H1 (cell line): ENCODE measurements around the gene ZNF429. TPM values are rescaled to one million over a fixed set of nuclear protein-coding genes. Genes with fewer than 3 reads are reported as not detected.
A peak's percentile ranks its signal among the peaks of the same experiment; 100 is the strongest.

Experiments used
- CTCF ChIA-PET: fragments of 300-600 bp; sonication (Branson Sonifier 250); formaldehyde crosslinking; loops from one replicate; lab custom pipeline; 2021; ENCODE audit not compliant: partially characterized antibody; lab: Charles Lee
- POLR2A ChIA-PET: fragments of 300-600 bp; sonication (Branson Sonifier 250); formaldehyde crosslinking; loops from one replicate; lab custom pipeline; 2021; ENCODE audit warnings: inconsistent platforms; ENCODE audit not compliant: partially characterized antibody; lab: Charles Lee
- DNase-seq, 2 experiments: peaks; one replicate each; pipeline versions ENCODE4 v3.0.0 to v3.0.0-alpha.2; 2010 to 2022; ENCODE audit warnings: low spot score in 2 of 2, low read depth in 1 of 2, mixed read lengths in 1 of 2
- FAIRE-seq: peaks from 2 replicates; lab custom pipeline; 2011; peaks lifted over from hg19 to GRCh38; lab: Jason Lieb, UNC
- H2AFZ ChIP-seq: 2 replicates; pipeline ENCODE4 v1.8.1; 2012; ENCODE audit warnings: low read length, inconsistent platforms
- H2AK5ac ChIP-seq: 2 replicates; pipeline ENCODE4 v1.6.1; 2013; ENCODE audit warnings: low read depth, low read length
- H2BK120ac ChIP-seq: replicated peaks from 2 replicates; pipeline ENCODE3; 2013; ENCODE audit warnings: low read depth, low read length, inconsistent platforms
- H2BK12ac ChIP-seq: 2 replicates; pipeline ENCODE4 v1.6.1; 2013; ENCODE audit warnings: low read depth, low read length
- H2BK15ac ChIP-seq: 2 replicates; pipeline ENCODE4 v1.6.1; 2013; ENCODE audit warnings: low read length
- H2BK20ac ChIP-seq: 2 replicates; pipeline ENCODE4 v1.6.1; 2013; ENCODE audit warnings: low read length
- H2BK5ac ChIP-seq: 2 replicates; pipeline ENCODE4 v1.6.1; 2013; ENCODE audit warnings: low read depth, low read length
- H3K14ac ChIP-seq: 2 replicates; pipeline ENCODE4 v1.6.1; 2013; ENCODE audit warnings: inconsistent platforms; ENCODE audit not compliant: insufficient read length
- H3K18ac ChIP-seq: 2 replicates; pipeline ENCODE4 v1.6.1; 2013; ENCODE audit warnings: low read length; ENCODE audit errors: extremely low read depth
- H3K23ac ChIP-seq: 2 replicates; pipeline ENCODE4 v1.6.1; 2013; ENCODE audit warnings: inconsistent platforms; ENCODE audit not compliant: insufficient read length
- H3K23me2 ChIP-seq: 2 replicates; pipeline ENCODE4 v1.6.1; 2013; ENCODE audit warnings: low read depth, low read length
- H3K27ac ChIP-seq: 2 replicates; pipeline ENCODE4 v1.6.1; 2011; ENCODE audit warnings: low read depth, low read length, inconsistent platforms
- H3K27me3 ChIP-seq, 4 experiments: replicated peaks in 1 of 4; 1 replicate in 1 of 4; 2 replicates in 3 of 4; pipeline versions ENCODE4 v1.6.1 to v1.8.1; 2011 to 2013; ENCODE audit warnings: low read length in 3 of 4, mild to moderate bottlenecking in 3 of 4, inconsistent platforms in 2 of 4, mixed read lengths in 2 of 4, moderate library complexity in 1 of 4; ENCODE audit not compliant: control insufficient read depth in 3 of 4, insufficient read depth in 3 of 4; ENCODE audit errors: extremely low read depth in 1 of 4
- H3K36me3 ChIP-seq, 4 experiments: 2 replicates each; pipeline versions ENCODE4 v1.6.1 to v1.8.1; 2011 to 2013; ENCODE audit warnings: mild to moderate bottlenecking in 4 of 4, low read length in 3 of 4, moderate library complexity in 2 of 4, control low read depth in 1 of 4, inconsistent platforms in 1 of 4; ENCODE audit not compliant: insufficient read depth in 4 of 4, control insufficient read depth in 2 of 4
- H3K4ac ChIP-seq: replicated peaks from 2 replicates; pipeline ENCODE3; 2013; ENCODE audit warnings: low read length, low read depth, mixed read lengths, inconsistent platforms; ENCODE audit not compliant: insufficient read length
- H3K4me1 ChIP-seq, 4 experiments: replicated peaks in 1 of 4; 1 replicate in 1 of 4; 2 replicates in 3 of 4; pipeline versions ENCODE4 v1.6.1 to v1.8.1; 2011 to 2013; ENCODE audit warnings: low read length in 3 of 4, inconsistent platforms in 2 of 4, mixed read lengths in 1 of 4; ENCODE audit not compliant: insufficient read depth in 4 of 4, control insufficient read depth in 3 of 4
- H3K4me2 ChIP-seq, 2 experiments: 2 replicates each; pipeline versions ENCODE4 v1.6.1 to v1.8.1; 2011 to 2013; ENCODE audit warnings: low read depth in 2 of 2, low read length in 2 of 2, control low read depth in 1 of 2, inconsistent platforms in 1 of 2, mild to moderate bottlenecking in 1 of 2; ENCODE audit not compliant: insufficient read depth in 1 of 2
- H3K4me3 ChIP-seq, 4 experiments: fragments of 200-600, 300-600 bp in 1 of 4; sonication (generic), shearing (Covaris generic), sonication (Bioruptor Twin) in 1 of 4; 2 replicates each; pipeline versions ENCODE4 v1.5.1 to v1.8.1; 2011 to 2016; ENCODE audit warnings: low read length in 4 of 4, low read depth in 3 of 4, control low read depth in 2 of 4, inconsistent platforms in 2 of 4, mild to moderate bottlenecking in 2 of 4, mixed read lengths in 1 of 4, moderate library complexity in 1 of 4; ENCODE audit not compliant: insufficient read depth in 2 of 4; ENCODE audit errors: extremely low read depth in 1 of 4
- H3K56ac ChIP-seq: replicated peaks from 2 replicates; pipeline ENCODE3; 2013; ENCODE audit warnings: low read depth, mild to moderate bottlenecking, mixed read lengths, low read length, inconsistent platforms; ENCODE audit not compliant: insufficient read length
- H3K79me1 ChIP-seq: 2 replicates; pipeline ENCODE4 v1.6.1; 2013; ENCODE audit warnings: low read depth, low read length, control low read depth
- H3K79me2 ChIP-seq, 2 experiments: 2 replicates each; pipeline versions ENCODE4 v1.6.1 to v1.8.1; 2012 to 2013; ENCODE audit warnings: low read length in 2 of 2, mild to moderate bottlenecking in 2 of 2, inconsistent platforms in 1 of 2; ENCODE audit not compliant: insufficient read depth in 2 of 2, control insufficient read depth in 1 of 2
- H3K9ac ChIP-seq, 4 experiments: replicated peaks in 1 of 4; 1 replicate in 1 of 4; 2 replicates in 3 of 4; pipeline versions ENCODE4 v1.6.1 to v1.8.1; 2011 to 2013; ENCODE audit warnings: low read depth in 3 of 4, low read length in 3 of 4, control low read depth in 2 of 4, mild to moderate bottlenecking in 2 of 4, moderate library complexity in 2 of 4, inconsistent platforms in 1 of 4; ENCODE audit errors: extremely low read depth in 1 of 4
- H3K9me3 ChIP-seq, 2 experiments: 2 replicates each; pipeline versions ENCODE4 v1.6.1 to v1.8.1; 2012 to 2013; ENCODE audit warnings: mild to moderate bottlenecking in 2 of 2, moderate library complexity in 2 of 2, control low read depth in 1 of 2, inconsistent platforms in 1 of 2, low read depth in 1 of 2, low read length in 1 of 2, mixed read lengths in 1 of 2; ENCODE audit not compliant: insufficient read depth in 2 of 2
- H4K20me1 ChIP-seq, 2 experiments: replicated peaks in 1 of 2; 2 replicates each; pipeline versions ENCODE3 to v1.8.1; 2011 to 2013; ENCODE audit warnings: inconsistent platforms in 2 of 2, low read length in 2 of 2, mild to moderate bottlenecking in 1 of 2; ENCODE audit not compliant: insufficient read depth in 2 of 2, control insufficient read depth in 1 of 2
- H4K5ac ChIP-seq: 2 replicates; pipeline ENCODE4 v1.6.1; 2013; ENCODE audit warnings: low read length, low read depth, mixed read lengths, inconsistent platforms; ENCODE audit not compliant: insufficient read length
- H4K8ac ChIP-seq: 2 replicates; pipeline ENCODE4 v1.8.0; 2013; ENCODE audit warnings: mild to moderate bottlenecking, moderate library complexity, low read length, inconsistent platforms; ENCODE audit not compliant: insufficient read depth; ENCODE audit errors: extremely low read depth
- H4K91ac ChIP-seq: replicated peaks from 2 replicates; pipeline ENCODE3; 2013; ENCODE audit warnings: low read length, mixed read lengths, inconsistent platforms; ENCODE audit not compliant: insufficient read length
- ASH2L ChIP-seq: fragments of 200-600, 300-600 bp; sonication (generic); IDR thresholded peaks from one replicate; pipeline ENCODE4 v1.7.1; 2017; ENCODE audit warnings: low read length
- CTBP2 ChIP-seq: IDR thresholded peaks from 2 replicates; pipeline ENCODE4 v1.7.0; 2011; ENCODE audit warnings: borderline replicate concordance, mild to moderate bottlenecking, moderate library complexity, mixed read lengths, low read length; ENCODE audit not compliant: insufficient read depth, insufficient read length
- FOSL1 ChIP-seq: IDR thresholded peaks from 2 replicates; pipeline ENCODE4 v1.6.1; 2011; ENCODE audit warnings: mild to moderate bottlenecking, low read depth, low read length, moderate library complexity; ENCODE audit not compliant: insufficient read depth
- NRF1 ChIP-seq: IDR thresholded peaks from 2 replicates; pipeline ENCODE4 v1.6.1; 2011; ENCODE audit warnings: mild to moderate bottlenecking, low read depth, low read length, improper control_type of control experiment
- SAP30 ChIP-seq: fragments of 300-600 bp; sonication (generic); IDR thresholded peaks from 2 replicates; pipeline ENCODE4 v1.7.1; 2012; ENCODE audit warnings: low read length, moderate library complexity, mild to moderate bottlenecking, inconsistent platforms; ENCODE audit not compliant: insufficient read depth, insufficient replicate concordance
- SP2 ChIP-seq: IDR thresholded peaks from 2 replicates; pipeline ENCODE4 v1.6.1; 2012; ENCODE audit warnings: mild to moderate bottlenecking, low read length, inconsistent platforms
- TBP ChIP-seq: IDR thresholded peaks from 2 replicates; pipeline ENCODE4 v1.6.1; 2011; ENCODE audit warnings: low read depth, low read length, improper control_type of control experiment
- WGBS, 2 experiments: shearing (Covaris generic) in 1 of 2; methylation state at CpG; one replicate each; pipeline versions ENCODE4 v1.1.6 to v1.1.7; 2013 to 2015; ENCODE audit warnings: low lambda C conversion rate in 2 of 2, mixed read lengths in 2 of 2, inconsistent platforms in 1 of 2, low coverage in 1 of 2, missing lambda C conversion rate in 1 of 2; ENCODE audit not compliant: insufficient replicate concordance in 2 of 2, insufficient coverage in 1 of 2, insufficient read length in 1 of 2; ENCODE audit errors: extremely low coverage in 1 of 2, missing lambda C conversion rate in 1 of 2; 5-methylcytosine and 5-hydroxymethylcytosine counted together
- polyA plus RNA-seq, 7 experiments: library from polyadenylated mRNA; depleted of rRNA in 3 of 7; stranded (reverse) in 5 of 7; unstranded in 2 of 7; fragments of >200 nt in 5 of 7; fragments of 200-250 nt in 2 of 7; gene quantifications; 1 replicate in 5 of 7; 2 replicates in 1 of 7; 4 replicates in 1 of 7; pipeline versions ENCODE4 v1.2.1 to v1.2.3, GENCODE V29; 2011 to 2013; ENCODE audit warnings: missing spikeins in 2 of 7, mixed read lengths in 2 of 7
- total RNA-seq: library from RNA; stranded (reverse); fragmentation: NEBNext Ultra II Directional; extraction: Animal tissue kit (Norgen Biotek cat#: 25700); gene quantifications from 2 replicates; pipeline ENCODE4 v1.2.1, GENCODE V29; 2021
- TF ChIP-seq, protein P1 (sequence below): IDR thresholded peaks from 2 replicates; pipeline ENCODE4 v1.6.1; 2011; ENCODE audit warnings: low read depth, mild to moderate bottlenecking, low read length; ENCODE audit not compliant: insufficient read depth
- TF ChIP-seq, protein P2 (sequence below), 3 experiments: IDR thresholded peaks; 1 replicate in 2 of 3; 2 replicates in 1 of 3; pipeline versions ENCODE4 v1.5.1 to v1.6.1; 2011; ENCODE audit warnings: low read length in 3 of 3, mild to moderate bottlenecking in 3 of 3, inconsistent platforms in 2 of 3, low read depth in 1 of 3, moderate library complexity in 1 of 3; ENCODE audit not compliant: insufficient read depth in 1 of 3; ENCODE audit errors: control extremely low read depth in 1 of 3

Gene ZNF429
- total and polyA plus RNA-seq, 2 of the 8 experiments (the other 6 are each of a cell fraction or from before 2014, with no cell fraction given) = 10.9 to 15.0 TPM

DNA sequence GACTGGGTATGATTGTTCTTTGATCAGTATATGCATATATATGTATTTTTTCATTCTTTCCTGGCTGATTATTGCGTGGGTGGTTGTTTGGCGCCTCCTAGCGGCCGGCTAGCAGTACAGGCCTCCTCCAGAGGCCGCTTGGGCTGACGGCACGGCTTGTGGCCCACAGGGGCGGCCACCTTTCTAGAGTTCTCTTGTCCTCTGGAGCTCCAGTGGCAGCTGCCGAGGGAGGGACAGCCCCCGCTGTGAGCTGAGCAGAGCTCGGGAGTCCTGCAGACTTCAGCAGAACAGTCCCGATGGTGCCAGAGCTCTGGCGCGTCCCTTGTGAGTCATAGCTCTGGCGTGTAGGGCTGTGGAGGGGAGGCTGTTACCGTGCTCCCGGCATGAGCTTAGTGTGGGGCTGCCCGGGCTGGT is 22.5 kb upstream of the ZNF429 start:
- no peaks in the 10 kb centered on the region for H3K4me1 ChIP-seq
- peaks cover 7 to 12% of the 10 kb centered on the region in 2 experiments; a peak in 3 of 4 replicates for H3K9me3 ChIP-seq
- H3K56ac ChIP-seq = no peak overlapping the region
- no peak overlapping the region for H3K4me3 ChIP-seq
- no peak overlapping the region for H2BK120ac ChIP-seq
- no peak overlapping the region for H4K5ac ChIP-seq
- H3K79me1 ChIP-seq = no peaks in the 10 kb centered on the region
- no peaks in the 10 kb centered on the region for H3K23me2 ChIP-seq
- no peak overlapping the region for H2BK15ac ChIP-seq
- H3K4ac ChIP-seq = no peak overlapping the region
- H2BK5ac ChIP-seq = no peak overlapping the region
- H2AK5ac ChIP-seq = no peak overlapping the region
- no peak overlapping the region for H3K27ac ChIP-seq
- no peaks in the 10 kb centered on the region for H3K27me3 ChIP-seq
- H3K14ac ChIP-seq = no peak overlapping the region
- POLR2A ChIA-PET = interaction anchor here (1.2 to 3.0 kb wide), 2 partner anchors 19 to 22 kb away, joined by 4 to 10 read pairs; partner anchors contain the start of gene ZNF429
- CTCF ChIA-PET = interaction anchor here (0.6 to 2.9 kb wide), 56 partner anchors 8 to 795 kb away, joined by 3 to 28 read pairs (median 5); partner anchors contain the start of genes ZNF429, ZNF430, ZNF493 and ZNF708
- H2BK12ac ChIP-seq = 0 out of 2 replicates have a peak overlapping the region, but pooled peaks have one; percentile 60
- peak overlapping the region; percentile 23; the same call in 1 of the 2 replicates for H4K8ac ChIP-seq
- no peak overlapping the region for H3K9ac ChIP-seq
- H2BK20ac ChIP-seq = no peak overlapping the region
- H3K79me2 ChIP-seq = peaks cover 0 to 33% of the 10 kb centered on the region in 2 experiments; a peak in 2 of 4 replicates
- peaks cover 0 to 13% (median 2%) of the 10 kb centered on the region in 4 experiments; a peak in 2 of 8 replicates for H3K36me3 ChIP-seq
- no peak overlapping the region for H3K23ac ChIP-seq
- no peak overlapping the region for H4K91ac ChIP-seq
- H2AFZ ChIP-seq = no peak overlapping the region
- WGBS, 2 experiments = 76% methylated on average over 17 of the region's 18 CpGs; no CpG with 5 or more reads in 1 of the 2 experiments
- peak; percentile 74 to 82 for DNase-seq
- no peak overlapping the region for H3K18ac ChIP-seq
- peaks cover 0 to 2% of the 10 kb centered on the region in 2 experiments for H4K20me1 ChIP-seq
- no peak for FAIRE-seq
- no peak overlapping the region for H3K4me2 ChIP-seq
- TF ChIP-seq, protein P1, sequence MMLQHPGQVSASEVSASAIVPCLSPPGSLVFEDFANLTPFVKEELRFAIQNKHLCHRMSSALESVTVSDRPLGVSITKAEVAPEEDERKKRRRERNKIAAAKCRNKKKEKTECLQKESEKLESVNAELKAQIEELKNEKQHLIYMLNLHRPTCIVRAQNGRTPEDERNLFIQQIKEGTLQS = no peak
- no peak for TF ChIP-seq TBP
- TF ChIP-seq ASH2L = no peak
- no peak for TF ChIP-seq SAP30
- no peak for TF ChIP-seq SP2
- TF ChIP-seq, protein P2, sequence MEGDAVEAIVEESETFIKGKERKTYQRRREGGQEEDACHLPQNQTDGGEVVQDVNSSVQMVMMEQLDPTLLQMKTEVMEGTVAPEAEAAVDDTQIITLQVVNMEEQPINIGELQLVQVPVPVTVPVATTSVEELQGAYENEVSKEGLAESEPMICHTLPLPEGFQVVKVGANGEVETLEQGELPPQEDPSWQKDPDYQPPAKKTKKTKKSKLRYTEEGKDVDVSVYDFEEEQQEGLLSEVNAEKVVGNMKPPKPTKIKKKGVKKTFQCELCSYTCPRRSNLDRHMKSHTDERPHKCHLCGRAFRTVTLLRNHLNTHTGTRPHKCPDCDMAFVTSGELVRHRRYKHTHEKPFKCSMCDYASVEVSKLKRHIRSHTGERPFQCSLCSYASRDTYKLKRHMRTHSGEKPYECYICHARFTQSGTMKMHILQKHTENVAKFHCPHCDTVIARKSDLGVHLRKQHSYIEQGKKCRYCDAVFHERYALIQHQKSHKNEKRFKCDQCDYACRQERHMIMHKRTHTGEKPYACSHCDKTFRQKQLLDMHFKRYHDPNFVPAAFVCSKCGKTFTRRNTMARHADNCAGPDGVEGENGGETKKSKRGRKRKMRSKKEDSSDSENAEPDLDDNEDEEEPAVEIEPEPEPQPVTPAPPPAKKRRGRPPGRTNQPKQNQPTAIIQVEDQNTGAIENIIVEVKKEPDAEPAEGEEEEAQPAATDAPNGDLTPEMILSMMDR (IDR thresholded peaks at IDR 0.05; ENCODE audit: control extremely low read depth in 1 of 3, insufficient read depth in 1 of 3, low read depth in 1 of 3, low read length in 3 of 3) = peak; percentile 80 to 85 (median 80)
- 0 out of 2 replicates have a peak, but pooled peaks have one; percentile 14 for TF ChIP-seq FOSL1
- TF ChIP-seq CTBP2 = no peak
- TF ChIP-seq NRF1 = no peak
